ENCODE results near the gene MDK.

MDK gene

GRCh38 chr11:46362156-46363030 lies 19.1 kb upstream of the MDK start:
- Histone ChIP-seq H3K27ac (ENCODE audit: low read depth, low read length) (no peak overlapping the region), H4K8ac (ENCODE audit: low read depth, low read length) (no peak overlapping the region), H2BK120ac (ENCODE audit: low read depth, low read length) (no peak overlapping the region), H3K9ac (ENCODE audit: low read length) (peak overlapping the region; percentile 21), H3K4me2 (ENCODE audit: low read length) (no peak overlapping the region), H3K4me3 (ENCODE audit: low read length) (no peak overlapping the region), H3K36me3 (ENCODE audit: control insufficient read depth, insufficient read depth, low read length) (no peaks in the 10 kb centered on the region), H2AK5ac (ENCODE audit: low read length) (no peak overlapping the region), H3K23ac (ENCODE audit: low read length) (no peak overlapping the region), H3K4ac (ENCODE audit: low read depth, low read length) (no peak overlapping the region), H3K27me3 (ENCODE audit: insufficient read depth, low read length, poor library complexity) (no peaks in the 10 kb centered on the region), H2BK5ac (ENCODE audit: low read length) (no peak overlapping the region), H3K18ac (ENCODE audit: low read length) (no peak overlapping the region), H4K5ac (ENCODE audit: low read length) (no peak overlapping the region), H2BK15ac (replicated peaks; ENCODE audit: low read depth) (no peak overlapping the region), H3K4me1 (ENCODE audit: control insufficient read depth, low read depth, low read length) (peaks cover under 1% of the 10 kb centered on the region), H3K79me1 (ENCODE audit: low read length) (peaks cover 16% of the 10 kb centered on the region), H3K79me2 (ENCODE audit: control insufficient read depth, insufficient read depth, low read length) (peaks cover 11% of the 10 kb centered on the region), H3K56ac (ENCODE audit: low read length) (peak overlapping the region; percentile 30)
- WGBS (ENCODE audit: extremely low coverage, insufficient coverage, low lambda C conversion rate) = no CpG with 5 or more reads among the region's 20 CpGs
- no peak for DNase-seq

- no peak overlapping the region for H3K23ac ChIP-seq (ENCODE audit: low read length)
- no peak overlapping the region for H2BK15ac ChIP-seq (replicated peaks; ENCODE audit: low read depth)
- H2BK120ac ChIP-seq (ENCODE audit: low read depth, low read length) = no peak overlapping the region
- no peak overlapping the region for H3K18ac ChIP-seq (ENCODE audit: low read length)
- no CpG with 5 or more reads among the region's 9 CpGs for WGBS (ENCODE audit: extremely low coverage, insufficient coverage, low lambda C conversion rate)
- DNase-seq = peak; percentile 84
- no peaks in the 10 kb centered on the region for H3K36me3 ChIP-seq (ENCODE audit: control insufficient read depth, insufficient read depth, low read length)
- H4K8ac ChIP-seq (ENCODE audit: low read depth, low read length) = no peak overlapping the region
- H3K4me1 ChIP-seq (ENCODE audit: control insufficient read depth, low read depth, low read length) = no peaks in the 10 kb centered on the region
- H3K4ac ChIP-seq (ENCODE audit: low read depth, low read length) = no peak overlapping the region
- H3K79me1 ChIP-seq (ENCODE audit: low read length) = peaks cover 12% of the 10 kb centered on the region
- H3K79me2 ChIP-seq (ENCODE audit: control insufficient read depth, insufficient read depth, low read length) = peaks cover 6% of the 10 kb centered on the region
- H3K9ac ChIP-seq (ENCODE audit: low read length) = no peak overlapping the region
- peak overlapping the region; percentile 30 for H3K56ac ChIP-seq (ENCODE audit: low read length)
- H3K4me2 ChIP-seq (ENCODE audit: low read length) = no peak overlapping the region
- no peak overlapping the region for H3K27ac ChIP-seq (ENCODE audit: low read depth, low read length)
- no peak overlapping the region for H2BK5ac ChIP-seq (ENCODE audit: low read length)
- no peaks in the 10 kb centered on the region for H3K27me3 ChIP-seq (ENCODE audit: insufficient read depth, low read length, poor library complexity)
- no peak overlapping the region for H3K4me3 ChIP-seq (ENCODE audit: low read length)
- H2AK5ac ChIP-seq (ENCODE audit: low read length) = no peak overlapping the region
- no peak overlapping the region for H4K5ac ChIP-seq (ENCODE audit: low read length)
These were observed 18.4 kb upstream of the MDK start for GRCh38 chr11:46363031-46363407.

DNA sequence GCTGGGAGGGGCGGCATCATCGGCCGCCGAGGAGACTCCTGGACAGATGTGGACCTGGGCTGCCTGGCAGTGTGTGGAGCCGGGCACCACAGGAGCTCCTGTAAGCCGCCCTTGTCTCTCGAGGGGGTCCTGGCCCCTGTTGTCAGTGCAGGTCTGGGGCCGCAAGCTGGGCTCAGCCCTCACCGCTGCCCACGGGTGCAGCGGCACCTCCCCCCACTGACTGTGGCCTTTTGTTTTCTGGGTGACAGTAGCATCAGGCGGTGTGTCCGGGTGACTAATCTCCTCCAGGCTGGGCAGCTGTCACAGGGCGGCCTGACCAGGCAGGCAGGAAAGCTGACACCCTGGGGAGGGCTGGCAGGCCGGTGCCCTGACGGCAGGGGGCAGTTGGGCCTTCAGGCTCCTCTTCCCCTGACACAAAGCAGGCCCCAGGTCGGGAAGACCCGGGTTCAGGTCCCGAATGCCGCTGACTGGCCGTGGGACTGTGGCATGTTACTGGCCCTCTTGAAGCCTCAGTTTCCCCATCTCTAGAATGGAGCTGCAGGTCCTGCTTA lies 17.9 kb upstream of the MDK start:
- WGBS (ENCODE audit: extremely low coverage, insufficient coverage, low lambda C conversion rate) = no CpG with 5 or more reads among the region's 21 CpGs
- Histone ChIP-seq H3K36me3 (ENCODE audit: control insufficient read depth, insufficient read depth, low read length) (no peaks in the 10 kb centered on the region), H3K56ac (ENCODE audit: low read length) (no peak overlapping the region), H4K8ac (ENCODE audit: low read depth, low read length) (no peak overlapping the region), H3K4me1 (ENCODE audit: control insufficient read depth, low read depth, low read length) (no peaks in the 10 kb centered on the region), H3K79me2 (ENCODE audit: control insufficient read depth, insufficient read depth, low read length) (peaks cover 4% of the 10 kb centered on the region), H3K27me3 (ENCODE audit: insufficient read depth, low read length, poor library complexity) (no peaks in the 10 kb centered on the region), H2BK5ac (ENCODE audit: low read length) (no peak overlapping the region), H3K4me2 (ENCODE audit: low read length) (no peak overlapping the region), H2AK5ac (ENCODE audit: low read length) (no peak overlapping the region), H3K9ac (ENCODE audit: low read length) (no peak overlapping the region), H3K4ac (ENCODE audit: low read depth, low read length) (no peak overlapping the region), H2BK15ac (replicated peaks; ENCODE audit: low read depth) (no peak overlapping the region), H4K5ac (ENCODE audit: low read length) (no peak overlapping the region), H3K79me1 (ENCODE audit: low read length) (peaks cover 10% of the 10 kb centered on the region), H3K27ac (ENCODE audit: low read depth, low read length) (no peak overlapping the region), H3K18ac (ENCODE audit: low read length) (no peak overlapping the region), H3K4me3 (ENCODE audit: low read length) (no peak overlapping the region), H3K23ac (ENCODE audit: low read length) (no peak overlapping the region), H2BK120ac (ENCODE audit: low read depth, low read length) (no peak overlapping the region)
- DNase-seq = no peak

DNA sequence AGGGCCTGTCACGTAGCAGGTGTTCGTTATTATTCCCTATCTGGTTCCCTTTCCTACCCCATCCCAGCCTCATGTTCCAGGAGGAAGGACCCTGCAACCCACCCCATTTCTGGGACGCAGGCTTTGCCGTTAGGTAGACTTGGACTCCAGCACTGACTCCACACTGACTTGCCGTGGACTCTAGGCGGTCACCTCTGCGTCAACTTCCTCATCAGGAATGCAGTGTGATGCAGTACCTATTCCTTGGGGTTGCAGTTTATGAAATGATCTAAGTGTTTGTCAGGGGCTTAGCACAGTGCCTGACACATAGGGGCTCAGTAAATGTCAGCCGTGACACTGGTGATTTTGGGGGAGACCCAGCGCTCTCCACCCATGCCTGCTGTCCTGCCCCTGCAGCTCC lies 17.4 kb upstream of the MDK start:
- no peak overlapping the region for H4K8ac ChIP-seq (ENCODE audit: low read depth, low read length)
- H3K79me1 ChIP-seq (ENCODE audit: low read length) = peaks cover 10% of the 10 kb centered on the region
- WGBS (ENCODE audit: extremely low coverage, insufficient coverage, low lambda C conversion rate) = no CpG with 5 or more reads among the region's 9 CpGs
- no peak overlapping the region for H3K56ac ChIP-seq (ENCODE audit: low read length)
- H3K4me2 ChIP-seq (ENCODE audit: low read length) = no peak overlapping the region
- no peak overlapping the region for H3K23ac ChIP-seq (ENCODE audit: low read length)
- H3K18ac ChIP-seq (ENCODE audit: low read length) = no peak overlapping the region
- H3K27me3 ChIP-seq (ENCODE audit: insufficient read depth, low read length, poor library complexity) = no peaks in the 10 kb centered on the region
- no peak overlapping the region for H3K27ac ChIP-seq (ENCODE audit: low read depth, low read length)
- no peak overlapping the region for H3K9ac ChIP-seq (ENCODE audit: low read length)
- peaks cover 4% of the 10 kb centered on the region for H3K79me2 ChIP-seq (ENCODE audit: control insufficient read depth, insufficient read depth, low read length)
- no peak for DNase-seq
- no peak overlapping the region for H4K5ac ChIP-seq (ENCODE audit: low read length)
- no peak overlapping the region for H3K4ac ChIP-seq (ENCODE audit: low read depth, low read length)
- no peak overlapping the region for H2BK5ac ChIP-seq (ENCODE audit: low read length)
- H2BK15ac ChIP-seq (replicated peaks; ENCODE audit: low read depth) = no peak overlapping the region
- no peak overlapping the region for H3K4me3 ChIP-seq (ENCODE audit: low read length)
- H3K4me1 ChIP-seq (ENCODE audit: control insufficient read depth, low read depth, low read length) = no peaks in the 10 kb centered on the region
- no peak overlapping the region for H2BK120ac ChIP-seq (ENCODE audit: low read depth, low read length)
- H2AK5ac ChIP-seq (ENCODE audit: low read length) = no peak overlapping the region
- H3K36me3 ChIP-seq (ENCODE audit: control insufficient read depth, insufficient read depth, low read length) = no peaks in the 10 kb centered on the region

GRCh38 chr11:46364791-46365190 lies 16.7 kb upstream of the MDK start:
- Histone ChIP-seq H3K56ac (ENCODE audit: low read length) (no peak overlapping the region), H3K79me1 (ENCODE audit: low read length) (peaks cover 10% of the 10 kb centered on the region), H3K4me3 (ENCODE audit: low read length) (no peak overlapping the region), H3K4me1 (ENCODE audit: control insufficient read depth, low read depth, low read length) (no peaks in the 10 kb centered on the region), H3K36me3 (ENCODE audit: control insufficient read depth, insufficient read depth, low read length) (no peaks in the 10 kb centered on the region), H2BK5ac (ENCODE audit: low read length) (no peak overlapping the region), H4K5ac (ENCODE audit: low read length) (no peak overlapping the region), H3K18ac (ENCODE audit: low read length) (no peak overlapping the region), H3K79me2 (ENCODE audit: control insufficient read depth, insufficient read depth, low read length) (peaks cover 4% of the 10 kb centered on the region), H3K27me3 (ENCODE audit: insufficient read depth, low read length, poor library complexity) (no peaks in the 10 kb centered on the region), H3K9ac (ENCODE audit: low read length) (no peak overlapping the region), H3K4ac (ENCODE audit: low read depth, low read length) (no peak overlapping the region), H3K4me2 (ENCODE audit: low read length) (no peak overlapping the region), H3K27ac (ENCODE audit: low read depth, low read length) (no peak overlapping the region), H4K8ac (ENCODE audit: low read depth, low read length) (no peak overlapping the region), H2BK120ac (ENCODE audit: low read depth, low read length) (no peak overlapping the region), H2AK5ac (ENCODE audit: low read length) (no peak overlapping the region), H2BK15ac (replicated peaks; ENCODE audit: low read depth) (no peak overlapping the region), H3K23ac (ENCODE audit: low read length) (no peak overlapping the region)
- WGBS (ENCODE audit: extremely low coverage, insufficient coverage, low lambda C conversion rate) = no CpG with 5 or more reads among the region's 3 CpGs
- DNase-seq = no peak
